MCF 10A (cell line): Measurements from ENCODE around the gene LZTFL1. TPM values are rescaled to one million over a fixed set of nuclear protein-coding genes. Genes with fewer than 3 reads are reported as not detected.

Source experiments
- BruUV-seq: library from RNA; stranded (reverse); fragments of 400-500 nt; replicated peaks from 2 replicates; lab custom pipeline; 2021; lab: Mats Ljungman, UMichigan
- CTCF ChIA-PET: fragments of 300-600 bp; sonication (Branson Sonifier 250); formaldehyde crosslinking; extraction: SDS; loops from one replicate; lab custom pipeline; 2021; ENCODE audit warnings: antibody characterized with exemption, inconsistent platforms; lab: Yijun Ruan, JAX
- POLR2A ChIA-PET: fragments of 300-600, 350-650 bp; sonication (Branson Sonifier 250); formaldehyde crosslinking; extraction: SDS; loops from one replicate; lab custom pipeline; 2020; ENCODE audit warnings: antibody characterized with exemption, inconsistent platforms; lab: Yijun Ruan, JAX
- DNase-seq: peaks from one replicate; pipeline ENCODE4 v3.0.0-alpha.2; 2018; ENCODE audit not compliant: unreplicated experiment
- H3K27ac Mint-ChIP-seq: one replicate; pipeline ENCODE4 v1.8.0; 2022; ENCODE audit warnings: mild to moderate bottlenecking, low read depth, mixed read lengths; ENCODE audit not compliant: unreplicated experiment
- H3K27me3 Mint-ChIP-seq: one replicate; pipeline ENCODE4 v1.8.0; 2022; ENCODE audit warnings: mixed read lengths; ENCODE audit not compliant: insufficient read depth, unreplicated experiment
- H3K36me3 Mint-ChIP-seq: one replicate; pipeline ENCODE4 v1.8.0; 2022; ENCODE audit warnings: mild to moderate bottlenecking, moderate library complexity, mixed read lengths; ENCODE audit not compliant: insufficient read depth, unreplicated experiment
- H3K4me1 Mint-ChIP-seq: one replicate; pipeline ENCODE4 v1.8.0; 2022; ENCODE audit warnings: mixed read lengths; ENCODE audit not compliant: insufficient read depth, unreplicated experiment
- H3K4me3 Mint-ChIP-seq: one replicate; pipeline ENCODE4 v1.8.0; 2022; ENCODE audit warnings: mild to moderate bottlenecking, moderate library complexity, mixed read lengths; ENCODE audit not compliant: unreplicated experiment
- H3K9me3 Mint-ChIP-seq: one replicate; pipeline ENCODE4 v1.8.0; 2022; ENCODE audit warnings: mixed read lengths; ENCODE audit not compliant: unreplicated experiment
- CTCF ChIP-seq: fragments of 200-600 bp; IDR thresholded peaks from one replicate; pipeline ENCODE4 v1.8.0; 2022; ENCODE audit warnings: antibody characterized with exemption, mild to moderate bottlenecking; ENCODE audit not compliant: unreplicated experiment
- intact Hi-C: fragments of 100-400 bp; cut with micrococcal nuclease; formaldehyde crosslinking; loops from 2 replicates; pipeline ENCODE4 v1.14.1; 2022
- total RNA-seq: library from RNA; stranded (reverse); gene quantifications from 2 replicates; pipeline ENCODE4 v1.2.3, GENCODE V29; 2022

Gene LZTFL1
- total RNA-seq, 1 experiment from 2014 or later, result 30.5 TPM

- no peak for DNase-seq
- intact Hi-C loops, result no loop called here
- Mint-ChIP-seq H3K4me1 (peaks cover 8% of the 10 kb centered on the region), H3K27me3 (peaks cover 8% of the 10 kb centered on the region), H3K4me3 (no peak overlapping the region), H3K9me3 (no peaks in the 10 kb centered on the region), H3K27ac (no peak overlapping the region), H3K36me3 (no peaks in the 10 kb centered on the region)
- no TSS peak for BruUV-seq
- TF ChIP-seq CTCF, result no peak
- ChIA-PET CTCF (interaction anchor here (0.7 kb wide), 1 partner anchor 821 kb away, joined by 3 read pairs; no protein-coding TSS in a partner anchor), POLR2A (interaction anchor here (0.7 to 1.1 kb wide), 2 partner anchors 19 to 23 kb away, joined by 3 to 4 read pairs; no protein-coding TSS in a partner anchor)
Observed at GRCh38 chr3:45884368-45885201, 42.7 kb upstream of the LZTFL1 start.

- no peak overlapping the region for H3K27ac Mint-ChIP-seq
- peaks cover 8% of the 10 kb centered on the region for H3K4me1 Mint-ChIP-seq
- no peaks in the 10 kb centered on the region for H3K36me3 Mint-ChIP-seq
- DNase-seq, result peak; percentile 59
- BruUV-seq, result no TSS peak
- ChIA-PET CTCF (no interaction called here), POLR2A (interaction anchor here (0.6 to 1.1 kb wide), 5 partner anchors 8 to 64 kb away, joined by 3 to 5 read pairs (median 4); no protein-coding TSS in a partner anchor)
- H3K9me3 Mint-ChIP-seq, result no peaks in the 10 kb centered on the region
- no peak overlapping the region for H3K4me3 Mint-ChIP-seq
- intact Hi-C loops, result no loop called here
- peaks cover 8% of the 10 kb centered on the region for H3K27me3 Mint-ChIP-seq
- TF ChIP-seq CTCF, result no peak
Observed at GRCh38 chr3:45881078-45882022, 39.4 kb upstream of the LZTFL1 start.

GRCh38 chr3:45880725-45881077 is 38.8 kb upstream of the LZTFL1 start:
- H3K27ac Mint-ChIP-seq, result no peak overlapping the region
- peaks cover 8% of the 10 kb centered on the region for H3K27me3 Mint-ChIP-seq
- ChIA-PET CTCF (interaction anchor here (0.7 kb wide), 1 partner anchor 23 kb away, joined by 3 read pairs; no protein-coding TSS in a partner anchor), POLR2A (no interaction called here)
- intact Hi-C loops, result no loop called here
- no peak overlapping the region for H3K4me3 Mint-ChIP-seq
- no TSS peak for BruUV-seq
- no peak for TF ChIP-seq CTCF
- H3K9me3 Mint-ChIP-seq, result no peaks in the 10 kb centered on the region
- no peaks in the 10 kb centered on the region for H3K36me3 Mint-ChIP-seq
- no peak for DNase-seq
- H3K4me1 Mint-ChIP-seq, result peaks cover 8% of the 10 kb centered on the region
